ENCODE data around the gene SRCIN1. TPM values are rescaled to one million over a fixed set of nuclear protein-coding genes. Genes with fewer than 3 reads are reported as not detected.

The SRCIN1 gene
- total RNA-seq, 4 donors from 2014 or later, result 11.0 to 36.5 (median 17.4) TPM

DNA sequence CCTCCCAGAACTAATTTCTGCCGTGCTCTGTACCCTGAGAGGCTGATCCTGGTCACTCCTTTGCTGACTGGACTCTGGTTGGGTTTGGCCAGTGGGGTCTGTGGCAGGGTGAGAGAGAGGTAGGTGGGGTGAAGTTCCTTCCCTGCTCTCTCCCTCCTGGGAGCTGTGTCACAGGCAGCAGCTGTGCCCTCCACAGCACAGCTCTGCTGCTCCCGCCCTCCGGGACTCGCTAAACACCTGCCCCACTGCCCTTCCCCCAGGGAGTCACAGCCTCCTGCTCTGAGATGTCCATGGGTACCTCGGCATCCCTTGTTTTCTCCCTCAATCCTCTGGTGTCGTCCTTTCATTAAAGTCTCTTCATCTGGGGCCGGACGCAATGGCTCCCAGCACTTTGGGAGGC is 66.4 kb downstream of the SRCIN1 start:
- H3K4me3 ChIP-seq, result no peak overlapping the region
- no peak overlapping the region for H3K27ac ChIP-seq
- no peaks in the 10 kb centered on the region for H3K4me1 ChIP-seq
- H3K36me3 ChIP-seq, result no peaks in the 10 kb centered on the region
- peaks cover 21% of the 10 kb centered on the region for H3K27me3 ChIP-seq
- WGBS, result 86% methylated on average over 8 of the region's 8 CpGs
- DNase-seq (ENCODE audit: low spot score in 2 of 2), result no peak
- TF ChIP-seq POLR2AphosphoS5 (IDR thresholded peaks at IDR 0.05) (no peak), POLR2A (IDR thresholded peaks at IDR 0.05) (no peak), EP300 (IDR thresholded peaks at IDR 0.05) (no peak)
- TF ChIP-seq, protein P1, sequence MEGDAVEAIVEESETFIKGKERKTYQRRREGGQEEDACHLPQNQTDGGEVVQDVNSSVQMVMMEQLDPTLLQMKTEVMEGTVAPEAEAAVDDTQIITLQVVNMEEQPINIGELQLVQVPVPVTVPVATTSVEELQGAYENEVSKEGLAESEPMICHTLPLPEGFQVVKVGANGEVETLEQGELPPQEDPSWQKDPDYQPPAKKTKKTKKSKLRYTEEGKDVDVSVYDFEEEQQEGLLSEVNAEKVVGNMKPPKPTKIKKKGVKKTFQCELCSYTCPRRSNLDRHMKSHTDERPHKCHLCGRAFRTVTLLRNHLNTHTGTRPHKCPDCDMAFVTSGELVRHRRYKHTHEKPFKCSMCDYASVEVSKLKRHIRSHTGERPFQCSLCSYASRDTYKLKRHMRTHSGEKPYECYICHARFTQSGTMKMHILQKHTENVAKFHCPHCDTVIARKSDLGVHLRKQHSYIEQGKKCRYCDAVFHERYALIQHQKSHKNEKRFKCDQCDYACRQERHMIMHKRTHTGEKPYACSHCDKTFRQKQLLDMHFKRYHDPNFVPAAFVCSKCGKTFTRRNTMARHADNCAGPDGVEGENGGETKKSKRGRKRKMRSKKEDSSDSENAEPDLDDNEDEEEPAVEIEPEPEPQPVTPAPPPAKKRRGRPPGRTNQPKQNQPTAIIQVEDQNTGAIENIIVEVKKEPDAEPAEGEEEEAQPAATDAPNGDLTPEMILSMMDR (IDR thresholded peaks at IDR 0.05), result no peak
- no peaks in the 10 kb centered on the region for H3K9me3 ChIP-seq

DNA sequence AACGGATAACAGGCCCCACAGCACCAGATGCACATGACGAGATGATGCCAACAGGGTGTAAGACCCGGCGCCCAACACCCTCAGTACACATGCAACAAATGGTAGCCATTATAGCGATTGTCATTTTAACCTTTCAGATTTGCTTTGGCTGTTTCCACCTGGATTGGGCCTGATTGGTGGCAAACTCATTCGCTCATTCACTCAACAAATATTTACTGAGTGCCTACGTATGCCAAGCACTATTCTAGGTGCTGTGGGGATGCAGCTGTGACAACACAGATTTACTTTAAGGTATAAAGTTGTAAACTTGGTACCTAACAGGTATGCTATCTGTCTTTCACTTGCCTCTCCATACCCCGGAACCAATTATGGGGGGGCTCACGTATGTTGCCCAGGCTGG is 66.8 kb downstream of the SRCIN1 start:
- no peaks in the 10 kb centered on the region for H3K36me3 ChIP-seq
- H3K9me3 ChIP-seq, result no peaks in the 10 kb centered on the region
- peaks cover 25% of the 10 kb centered on the region for H3K27me3 ChIP-seq
- no peaks in the 10 kb centered on the region for H3K4me1 ChIP-seq
- DNase-seq (ENCODE audit: low spot score in 2 of 2), result no peak
- H3K4me3 ChIP-seq, result no peak overlapping the region
- TF ChIP-seq POLR2AphosphoS5 (IDR thresholded peaks at IDR 0.05), result no peak
- TF ChIP-seq, protein P1 (IDR thresholded peaks at IDR 0.05), result no peak
- no peak for TF ChIP-seq EP300 (IDR thresholded peaks at IDR 0.05)
- TF ChIP-seq POLR2A (IDR thresholded peaks at IDR 0.05), result no peak
- H3K27ac ChIP-seq, result no peak overlapping the region
- 87% methylated on average over 8 of the region's 9 CpGs for WGBS

DNA sequence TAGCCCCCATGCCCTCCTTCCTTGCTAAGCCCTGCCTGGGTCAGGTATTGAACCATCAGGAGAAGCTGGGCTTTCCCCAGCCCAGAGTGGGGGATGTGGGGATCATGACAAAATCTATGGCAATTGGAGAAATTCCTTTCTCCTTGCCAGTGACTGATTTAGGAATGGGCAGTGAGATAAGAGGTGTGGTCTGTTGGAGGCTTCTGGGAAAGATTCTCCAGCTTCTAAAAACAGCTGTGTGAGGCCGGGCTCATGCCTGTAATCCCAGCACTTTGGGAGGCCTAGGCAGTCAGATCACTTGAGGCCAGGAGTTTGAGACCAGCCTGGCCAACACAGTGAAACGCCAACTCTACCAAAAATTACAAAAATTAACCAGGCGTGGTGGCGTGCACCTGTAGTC is 69.1 kb downstream of the SRCIN1 start:
- H3K9me3 ChIP-seq, result no peaks in the 10 kb centered on the region
- H3K4me3 ChIP-seq, result no peak overlapping the region
- peaks cover 39% of the 10 kb centered on the region for H3K27me3 ChIP-seq
- no peak overlapping the region for H3K27ac ChIP-seq
- no peaks in the 10 kb centered on the region for H3K4me1 ChIP-seq
- TF ChIP-seq EP300 (IDR thresholded peaks at IDR 0.05), result no peak
- TF ChIP-seq, protein P1 (IDR thresholded peaks at IDR 0.05), result no peak
- no peak for TF ChIP-seq POLR2A (IDR thresholded peaks at IDR 0.05)
- TF ChIP-seq POLR2AphosphoS5 (IDR thresholded peaks at IDR 0.05), result no peak
- H3K36me3 ChIP-seq, result no peaks in the 10 kb centered on the region
- no peak for DNase-seq (ENCODE audit: low spot score in 2 of 2)
- 87% methylated on average over 4 of the region's 4 CpGs for WGBS

DNA sequence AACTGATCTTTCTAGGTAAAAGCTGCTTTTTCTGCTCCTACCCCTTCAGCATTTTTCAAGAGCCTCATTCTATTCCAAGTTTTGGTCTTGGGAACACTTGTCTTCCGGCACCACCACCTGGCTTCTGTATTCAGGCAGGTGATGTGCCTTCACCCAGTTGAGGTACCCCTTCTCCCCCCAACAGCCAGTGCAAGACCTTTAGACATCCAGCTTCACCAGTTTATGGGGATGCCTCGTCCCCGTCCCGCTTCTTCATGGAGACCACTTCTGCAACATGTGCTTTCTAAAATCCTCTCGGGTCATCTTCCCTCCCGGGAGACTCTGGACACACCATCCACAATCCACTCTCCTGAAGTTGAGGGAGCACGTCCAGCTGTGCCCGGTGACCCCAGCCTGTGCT is 69.9 kb downstream of the SRCIN1 start:
- Histone ChIP-seq H3K9me3 (no peaks in the 10 kb centered on the region), H3K4me3 (no peak overlapping the region), H3K36me3 (no peaks in the 10 kb centered on the region), H3K27me3 (peaks cover 40% of the 10 kb centered on the region), H3K27ac (no peak overlapping the region), H3K4me1 (peaks cover under 1% of the 10 kb centered on the region)
- DNase-seq (ENCODE audit: low spot score in 2 of 2), result no peak
- TF ChIP-seq POLR2A (IDR thresholded peaks at IDR 0.05), result no peak
- TF ChIP-seq EP300 (IDR thresholded peaks at IDR 0.05), result no peak
- TF ChIP-seq, protein P1 (IDR thresholded peaks at IDR 0.05), result no peak
- no peak for TF ChIP-seq POLR2AphosphoS5 (IDR thresholded peaks at IDR 0.05)
- WGBS, result 79% methylated on average over 8 of the region's 8 CpGs

DNA sequence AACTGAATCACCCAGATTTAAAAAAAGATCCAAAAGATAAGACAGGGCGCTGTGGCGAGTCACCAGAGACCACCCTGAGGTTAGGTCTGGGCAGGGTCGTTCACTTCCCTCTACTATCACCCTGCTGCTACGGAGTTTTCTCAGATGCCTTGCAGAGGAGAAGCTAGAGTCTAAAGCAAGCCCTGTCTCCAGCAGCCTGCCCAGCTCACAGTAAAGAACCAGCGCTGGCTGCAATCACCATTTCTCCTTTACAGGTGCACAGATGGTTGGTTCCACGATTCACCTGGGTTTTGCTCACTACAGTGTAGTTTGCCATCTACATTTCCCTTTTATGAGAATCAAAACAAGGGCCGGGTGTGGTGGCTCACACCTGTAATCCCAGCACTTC is 71.3 kb downstream of the SRCIN1 start:
- Histone ChIP-seq H3K4me1 (peaks cover 3% of the 10 kb centered on the region), H3K4me3 (no peak overlapping the region), H3K27me3 (peaks cover 54% of the 10 kb centered on the region), H3K9me3 (no peaks in the 10 kb centered on the region), H3K27ac (no peak overlapping the region), H3K36me3 (no peaks in the 10 kb centered on the region)
- TF ChIP-seq EP300 (IDR thresholded peaks at IDR 0.05), result no peak
- TF ChIP-seq POLR2AphosphoS5 (IDR thresholded peaks at IDR 0.05), result no peak
- TF ChIP-seq, protein P1 (IDR thresholded peaks at IDR 0.05), result no peak
- no peak for TF ChIP-seq POLR2A (IDR thresholded peaks at IDR 0.05)
- no peak for DNase-seq (ENCODE audit: low spot score in 2 of 2)
- WGBS, result 71% methylated on average over 7 of the region's 7 CpGs
